Measurements from ENCODE around the gene FSTL1.
"Not testable (repeated sequence)": the region's sequence is repeated elsewhere in the genome, so short reads cannot be mapped to it uniquely, and the experiment has no call there.

The FSTL1 gene

GRCh38 chr3:120402257-120402656 is 48.5 kb downstream of the FSTL1 start:
- H3K4me3 ChIP-seq (ENCODE audit: low read length): no peak overlapping the region
- no peaks in the 10 kb centered on the region for H3K36me3 ChIP-seq (ENCODE audit: control insufficient read depth, insufficient read depth, low read length)
- H3K4me1 ChIP-seq (ENCODE audit: control insufficient read depth, insufficient read depth, low read length): no peaks in the 10 kb centered on the region
- no peaks in the 10 kb centered on the region for H3K9me3 ChIP-seq (ENCODE audit: control insufficient read depth, low read length)
- H3K27me3 ChIP-seq (ENCODE audit: control insufficient read depth, insufficient read depth, low read length): no peaks in the 10 kb centered on the region
- no peak overlapping the region for H3K9ac ChIP-seq (ENCODE audit: low read length)

DNA sequence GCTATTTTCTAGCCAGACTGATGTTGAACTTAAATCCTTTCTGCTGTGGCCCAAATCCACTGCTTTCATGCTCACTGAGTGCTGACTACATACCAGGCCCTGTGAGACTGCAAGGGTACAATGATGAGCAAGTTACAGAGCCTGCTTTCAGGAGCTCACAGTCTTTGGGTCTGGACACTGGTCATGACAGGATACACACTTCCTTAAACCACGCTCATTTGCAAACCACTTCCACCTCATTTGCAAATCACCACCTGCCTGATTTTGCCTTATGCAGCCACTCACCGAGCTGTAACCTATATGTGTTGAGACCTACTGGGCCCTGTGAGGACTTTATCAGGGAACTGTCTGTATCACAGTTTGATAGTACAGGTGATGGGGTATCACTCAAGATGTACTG is 51.4 kb downstream of the FSTL1 start:
- Histone ChIP-seq H3K27me3 (ENCODE audit: control insufficient read depth, insufficient read depth, low read length) (no peaks in the 10 kb centered on the region), H3K9me3 (ENCODE audit: control insufficient read depth, low read length) (no peaks in the 10 kb centered on the region), H3K4me3 (ENCODE audit: low read length) (no peak overlapping the region), H3K9ac (ENCODE audit: low read length) (no peak overlapping the region), H3K4me1 (ENCODE audit: control insufficient read depth, insufficient read depth, low read length) (no peaks in the 10 kb centered on the region), H3K36me3 (ENCODE audit: control insufficient read depth, insufficient read depth, low read length) (no peaks in the 10 kb centered on the region)

GRCh38 chr3:120396469-120396868 is 54.3 kb downstream of the FSTL1 start:
- Histone ChIP-seq H3K9me3 (ENCODE audit: control insufficient read depth, low read length) (no peaks in the 10 kb centered on the region), H3K4me1 (ENCODE audit: control insufficient read depth, insufficient read depth, low read length) (no peaks in the 10 kb centered on the region), H3K4me3 (ENCODE audit: low read length) (no peak overlapping the region), H3K9ac (ENCODE audit: low read length) (no peak overlapping the region), H3K27me3 (ENCODE audit: control insufficient read depth, insufficient read depth, low read length) (no peaks in the 10 kb centered on the region), H3K36me3 (ENCODE audit: control insufficient read depth, insufficient read depth, low read length) (no peaks in the 10 kb centered on the region)

DNA sequence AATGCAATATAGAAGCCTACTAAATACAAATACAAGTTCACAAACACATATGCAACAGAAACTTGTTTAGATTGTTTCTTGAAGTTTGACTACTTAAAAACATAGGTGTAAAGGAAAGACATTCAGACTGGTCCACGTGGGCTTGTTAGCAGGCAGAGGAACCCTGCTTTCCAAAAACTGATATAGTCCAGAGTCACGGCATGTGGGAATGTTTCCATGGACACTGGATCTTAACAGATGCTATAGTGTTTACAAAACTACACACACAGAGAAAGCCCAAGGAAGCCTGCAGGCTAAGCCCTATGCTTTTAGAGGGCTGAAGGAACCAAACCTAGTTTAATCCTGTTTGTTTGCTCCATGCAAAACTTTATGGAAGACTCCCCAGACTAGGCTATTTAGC is 56.4 kb downstream of the FSTL1 start:
- Histone ChIP-seq H3K9ac (ENCODE audit: low read length) (no peak overlapping the region), H3K4me1 (ENCODE audit: control insufficient read depth, insufficient read depth, low read length) (no peaks in the 10 kb centered on the region), H3K9me3 (ENCODE audit: control insufficient read depth, low read length) (no peaks in the 10 kb centered on the region), H3K36me3 (ENCODE audit: control insufficient read depth, insufficient read depth, low read length) (no peaks in the 10 kb centered on the region), H3K27me3 (ENCODE audit: control insufficient read depth, insufficient read depth, low read length) (no peaks in the 10 kb centered on the region), H3K4me3 (ENCODE audit: low read length) (no peak overlapping the region)

- no peaks in the 10 kb centered on the region for H3K9me3 ChIP-seq (ENCODE audit: control insufficient read depth, low read length)
- no peaks in the 10 kb centered on the region for H3K36me3 ChIP-seq (ENCODE audit: control insufficient read depth, insufficient read depth, low read length)
Observed at GRCh38 chr3:120393761-120394160, 57.0 kb downstream of the FSTL1 start.

DNA sequence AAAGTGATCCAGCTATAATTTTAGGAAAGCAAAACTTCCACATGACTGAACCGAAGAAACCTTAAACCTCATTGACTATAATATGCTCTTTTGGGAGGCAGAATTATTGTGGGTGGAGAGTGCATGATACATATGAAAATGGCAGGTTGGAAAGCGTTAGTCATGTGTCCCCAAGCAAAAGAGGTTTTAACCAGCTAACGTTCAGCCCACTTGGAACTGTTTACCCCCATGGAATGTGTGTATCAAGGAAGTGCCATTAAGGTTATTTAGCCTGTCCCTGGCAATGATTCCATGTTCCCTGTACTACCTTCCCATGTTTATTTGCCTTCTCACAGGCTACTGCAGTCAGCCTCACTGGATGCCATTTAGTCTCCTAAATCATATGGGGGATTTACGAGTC is 57.5 kb downstream of the FSTL1 start:
- H3K27me3 ChIP-seq (ENCODE audit: control insufficient read depth, insufficient read depth, low read length): no peaks in the 10 kb centered on the region
- H3K36me3 ChIP-seq (ENCODE audit: control insufficient read depth, insufficient read depth, low read length): no peaks in the 10 kb centered on the region
- H3K9me3 ChIP-seq (ENCODE audit: control insufficient read depth, low read length): no peaks in the 10 kb centered on the region
- no peaks in the 10 kb centered on the region for H3K4me1 ChIP-seq (ENCODE audit: control insufficient read depth, insufficient read depth, low read length)
- no peak overlapping the region for H3K9ac ChIP-seq (ENCODE audit: low read length)
- no peak overlapping the region for H3K4me3 ChIP-seq (ENCODE audit: low read length)

More at GRCh38 chr3:120393761-120394160, 57.0 kb downstream of the FSTL1 start:
- H3K9ac ChIP-seq (ENCODE audit: low read length): no peak overlapping the region
- no peak overlapping the region for H3K4me3 ChIP-seq (ENCODE audit: low read length)
- H3K27me3 ChIP-seq (ENCODE audit: control insufficient read depth, insufficient read depth, low read length): no peaks in the 10 kb centered on the region
- no peaks in the 10 kb centered on the region for H3K4me1 ChIP-seq (ENCODE audit: control insufficient read depth, insufficient read depth, low read length)

GRCh38 chr3:120382941-120383447 is 67.8 kb downstream of the FSTL1 start:
- Histone ChIP-seq H3K36me3 (ENCODE audit: control insufficient read depth, insufficient read depth, low read length) (no peaks in the 10 kb centered on the region), H3K4me1 (ENCODE audit: control insufficient read depth, insufficient read depth, low read length) (no peaks in the 10 kb centered on the region), H3K4me3 (ENCODE audit: low read length) (no peak overlapping the region), H3K9me3 (ENCODE audit: control insufficient read depth, low read length) (no peaks in the 10 kb centered on the region), H3K9ac (ENCODE audit: low read length) (no peak overlapping the region), H3K27me3 (ENCODE audit: control insufficient read depth, insufficient read depth, low read length) (no peaks in the 10 kb centered on the region)

- Histone ChIP-seq H3K36me3 (ENCODE audit: control insufficient read depth, insufficient read depth, low read length) (no peaks in the 10 kb centered on the region), H3K27me3 (ENCODE audit: control insufficient read depth, insufficient read depth, low read length) (no peaks in the 10 kb centered on the region), H3K9me3 (ENCODE audit: control insufficient read depth, low read length) (no peaks in the 10 kb centered on the region), H3K4me1 (ENCODE audit: control insufficient read depth, insufficient read depth, low read length) (no peaks in the 10 kb centered on the region), H3K4me3 (ENCODE audit: low read length) (no peak overlapping the region), H3K9ac (ENCODE audit: low read length) (no peak overlapping the region)
Observed at GRCh38 chr3:120381503-120381902, 69.3 kb downstream of the FSTL1 start.

GRCh38 chr3:120377948-120378347 is 72.8 kb downstream of the FSTL1 start:
- not testable (repeated sequence) for H3K9me3 ChIP-seq (ENCODE audit: control insufficient read depth, low read length); H3K27me3 ChIP-seq (ENCODE audit: control insufficient read depth, insufficient read depth, low read length); H3K4me3 ChIP-seq (ENCODE audit: low read length); H3K9ac ChIP-seq (ENCODE audit: low read length); H3K4me1 ChIP-seq (ENCODE audit: control insufficient read depth, insufficient read depth, low read length); H3K36me3 ChIP-seq (ENCODE audit: control insufficient read depth, insufficient read depth, low read length)

- no peaks in the 10 kb centered on the region for H3K4me1 ChIP-seq (ENCODE audit: control insufficient read depth, insufficient read depth, low read length)
Observed at GRCh38 chr3:120370463-120370862, 80.3 kb downstream of the FSTL1 start.

DNA sequence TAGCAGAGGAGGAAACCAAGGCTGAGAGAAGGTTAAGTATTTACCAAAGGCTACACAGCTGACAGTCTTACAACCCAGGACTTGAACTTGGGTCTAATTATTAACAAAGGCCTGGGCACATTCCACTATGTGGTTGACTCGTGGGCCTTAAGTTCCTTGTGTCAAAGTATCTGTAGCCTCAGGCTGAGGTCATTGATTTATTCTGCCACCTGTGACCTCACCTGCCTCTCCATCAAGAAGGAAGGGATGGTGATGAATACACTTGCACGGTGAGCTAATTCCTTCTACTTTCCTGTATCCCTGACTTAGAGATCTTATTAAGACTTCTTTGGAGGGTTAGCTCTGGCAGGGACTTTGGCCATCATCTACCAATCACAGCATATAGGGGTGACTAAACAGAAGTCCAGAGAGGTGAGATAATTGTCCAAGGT is 81.7 kb downstream of the FSTL1 start:
- Histone ChIP-seq H3K36me3 (ENCODE audit: control insufficient read depth, insufficient read depth, low read length) (no peaks in the 10 kb centered on the region), H3K9ac (ENCODE audit: low read length) (no peak overlapping the region), H3K27me3 (ENCODE audit: control insufficient read depth, insufficient read depth, low read length) (no peaks in the 10 kb centered on the region), H3K4me3 (ENCODE audit: low read length) (no peak overlapping the region), H3K9me3 (ENCODE audit: control insufficient read depth, low read length) (no peaks in the 10 kb centered on the region), H3K4me1 (ENCODE audit: control insufficient read depth, insufficient read depth, low read length) (no peaks in the 10 kb centered on the region)

More at GRCh38 chr3:120370463-120370862, 80.3 kb downstream of the FSTL1 start:
- H3K4me3 ChIP-seq (ENCODE audit: low read length): no peak overlapping the region
- no peak overlapping the region for H3K9ac ChIP-seq (ENCODE audit: low read length)
- H3K27me3 ChIP-seq (ENCODE audit: control insufficient read depth, insufficient read depth, low read length): no peaks in the 10 kb centered on the region
- no peaks in the 10 kb centered on the region for H3K36me3 ChIP-seq (ENCODE audit: control insufficient read depth, insufficient read depth, low read length)
- no peaks in the 10 kb centered on the region for H3K9me3 ChIP-seq (ENCODE audit: control insufficient read depth, low read length)

GRCh38 chr3:120368172-120368571 is 82.6 kb downstream of the FSTL1 start:
- Histone ChIP-seq H3K9me3 (ENCODE audit: control insufficient read depth, low read length) (no peaks in the 10 kb centered on the region), H3K9ac (ENCODE audit: low read length) (no peak overlapping the region), H3K36me3 (ENCODE audit: control insufficient read depth, insufficient read depth, low read length) (no peaks in the 10 kb centered on the region), H3K4me3 (ENCODE audit: low read length) (no peak overlapping the region), H3K4me1 (ENCODE audit: control insufficient read depth, insufficient read depth, low read length) (no peaks in the 10 kb centered on the region), H3K27me3 (ENCODE audit: control insufficient read depth, insufficient read depth, low read length) (no peaks in the 10 kb centered on the region)

DNA sequence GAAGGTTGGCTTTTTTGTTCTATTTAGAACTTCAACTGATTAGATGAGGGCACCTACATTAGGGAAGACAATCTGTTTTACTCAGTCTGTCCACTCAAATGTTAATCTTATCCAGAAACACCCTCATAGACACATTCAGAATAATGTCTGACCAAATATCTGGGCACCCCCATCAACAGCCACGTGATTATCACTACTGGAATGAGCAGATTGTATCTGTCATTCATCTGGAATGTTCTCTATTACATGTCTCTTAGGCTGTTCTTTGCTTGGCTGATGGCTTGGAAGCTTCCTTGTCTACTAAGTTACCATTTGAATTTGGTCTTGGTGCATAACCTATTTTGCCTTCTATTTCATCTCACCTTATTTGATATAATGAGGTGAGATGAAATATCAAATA is 86.0 kb downstream of the FSTL1 start:
- Histone ChIP-seq H3K36me3 (ENCODE audit: control insufficient read depth, insufficient read depth, low read length) (no peaks in the 10 kb centered on the region), H3K9ac (ENCODE audit: low read length) (no peak overlapping the region), H3K4me3 (ENCODE audit: low read length) (no peak overlapping the region), H3K9me3 (ENCODE audit: control insufficient read depth, low read length) (no peaks in the 10 kb centered on the region), H3K4me1 (ENCODE audit: control insufficient read depth, insufficient read depth, low read length) (no peaks in the 10 kb centered on the region), H3K27me3 (ENCODE audit: control insufficient read depth, insufficient read depth, low read length) (no peaks in the 10 kb centered on the region)
